Measurements from ENCODE around the gene PTPRD.
"Not testable (repeated sequence)": the region's sequence is repeated elsewhere in the genome, so short reads cannot be mapped to it uniquely, and the experiment has no call there.

Gene PTPRD

GRCh38 chr9:9004810-9005209, 1608.0 kb downstream of the PTPRD start:
- DNase-seq (ENCODE audit: low read depth), result no peak

- no peak for DNase-seq (ENCODE audit: low read depth)
Measured at GRCh38 chr9:9002826-9003583, 1609.8 kb downstream of the PTPRD start.

GRCh38 chr9:8980496-8981013, 1632.2 kb downstream of the PTPRD start:
- no peak for DNase-seq (ENCODE audit: low read depth)

- no peak for DNase-seq (ENCODE audit: low read depth)
Measured at GRCh38 chr9:8978334-8978733, 1634.5 kb downstream of the PTPRD start.

GRCh38 chr9:8968350-8968749, 1644.5 kb downstream of the PTPRD start:
- not testable (repeated sequence) for DNase-seq (ENCODE audit: low read depth)

GRCh38 chr9:8963885-8964284, 1648.9 kb downstream of the PTPRD start:
- DNase-seq (ENCODE audit: low read depth), result no peak

- DNase-seq (ENCODE audit: low read depth), result no peak
Measured at GRCh38 chr9:8962084-8962483, 1650.7 kb downstream of the PTPRD start.

- DNase-seq (ENCODE audit: low read depth), result no peak
Measured at GRCh38 chr9:8961186-8961851, 1651.5 kb downstream of the PTPRD start.

GRCh38 chr9:8960254-8960653, 1652.5 kb downstream of the PTPRD start:
- DNase-seq (ENCODE audit: low read depth), result no peak

GRCh38 chr9:8958358-8958757, 1654.4 kb downstream of the PTPRD start:
- DNase-seq (ENCODE audit: low read depth), result no peak

- no peak for DNase-seq (ENCODE audit: low read depth)
Measured at GRCh38 chr9:8955315-8955714, 1657.5 kb downstream of the PTPRD start.

GRCh38 chr9:8946461-8946860, 1666.3 kb downstream of the PTPRD start:
- no peak for DNase-seq (ENCODE audit: low read depth)

- DNase-seq (ENCODE audit: low read depth), result no peak
Measured at GRCh38 chr9:8943392-8943791, 1669.4 kb downstream of the PTPRD start.

- DNase-seq (ENCODE audit: low read depth), result no peak
Measured at GRCh38 chr9:8940650-8941049, 1672.2 kb downstream of the PTPRD start.

GRCh38 chr9:8926461-8926860, 1686.3 kb downstream of the PTPRD start:
- DNase-seq (ENCODE audit: low read depth), result no peak

- no peak for DNase-seq (ENCODE audit: low read depth)
Measured at GRCh38 chr9:8924562-8924961, 1688.2 kb downstream of the PTPRD start.

GRCh38 chr9:8920478-8921183, 1692.2 kb downstream of the PTPRD start:
- DNase-seq (ENCODE audit: low read depth), result not testable (repeated sequence)

GRCh38 chr9:8917956-8918739, 1694.7 kb downstream of the PTPRD start:
- no peak for DNase-seq (ENCODE audit: low read depth)

GRCh38 chr9:8916771-8917170, 1696.0 kb downstream of the PTPRD start:
- DNase-seq (ENCODE audit: low read depth), result no peak

- no peak for DNase-seq (ENCODE audit: low read depth)
Measured at GRCh38 chr9:8907868-8908267, 1704.9 kb downstream of the PTPRD start.

GRCh38 chr9:8905731-8906130, 1707.1 kb downstream of the PTPRD start:
- no peak for DNase-seq (ENCODE audit: low read depth)
